Naive B cell (primary cell): Measurements from ENCODE around the gene PSEN1. TPM values are rescaled to one million over a fixed set of nuclear protein-coding genes. Genes with fewer than 3 reads are reported as not detected.
"Not testable (repeated sequence)": the region's sequence is repeated elsewhere in the genome, so short reads cannot be mapped to it uniquely, and the experiment has no call there.

ENCODE experiments used
- ATAC-seq, 2 donors: fragments of 150-1000 bp; cut with Tn5 transposase; 2 replicates each; pipeline ENCODE4 v1.10.0; 2021; ENCODE audit warnings: low read depth in 2 of 2, mild to moderate bottlenecking in 2 of 2, moderate library complexity in 2 of 2
- DNase-seq: peaks from one replicate; pipeline ENCODE4 v3.0.0; 2022
- H3K27ac Mint-ChIP-seq, 6 donors: one replicate each; pipeline ENCODE4 v1.8.0; 2020 to 2022; ENCODE audit warnings: mild to moderate bottlenecking in 6 of 6, mixed read lengths in 6 of 6, moderate library complexity in 5 of 6, inconsistent platforms in 2 of 6
- H3K27me3 Mint-ChIP-seq, 3 donors: one replicate each; pipeline ENCODE4 v1.8.0; 2021 to 2022; ENCODE audit warnings: mixed read lengths in 3 of 3, mild to moderate bottlenecking in 1 of 3
- H3K36me3 Mint-ChIP-seq, 2 donors: one replicate each; pipeline ENCODE4 v1.8.0; 2020 to 2022; ENCODE audit warnings: mixed read lengths in 2 of 2, inconsistent platforms in 1 of 2, mild to moderate bottlenecking in 1 of 2
- H3K4me1 Mint-ChIP-seq, 3 donors: one replicate each; pipeline ENCODE4 v1.8.0; 2020 to 2022; ENCODE audit warnings: mixed read lengths in 3 of 3, inconsistent platforms in 1 of 3, mild to moderate bottlenecking in 1 of 3, moderate library complexity in 1 of 3
- H3K4me3 Mint-ChIP-seq, 8 donors: one replicate each; pipeline ENCODE4 v1.8.0; 2020 to 2022; ENCODE audit warnings: mild to moderate bottlenecking in 8 of 8, mixed read lengths in 8 of 8, moderate library complexity in 8 of 8, inconsistent platforms in 2 of 8
- H3K9me3 Mint-ChIP-seq, 7 donors: one replicate each; pipeline ENCODE4 v1.8.0; 2020 to 2022; ENCODE audit warnings: mixed read lengths in 7 of 7, mild to moderate bottlenecking in 5 of 7, inconsistent platforms in 2 of 7, moderate library complexity in 1 of 7
- polyA plus RNA-seq, 6 donors: library from polyadenylated mRNA; unstranded; fragments of 300-500 nt; fragmentation: Illumina TruSeq; gene quantifications; one replicate each; pipeline ENCODE4 v1.2.3, GENCODE V29; 2021; ENCODE audit warnings: low read depth in 6 of 6

The PSEN1 gene
- polyA plus RNA-seq, 6 donors from 2014 or later, result 30.9 to 46.2 (median 36.8) TPM

DNA sequence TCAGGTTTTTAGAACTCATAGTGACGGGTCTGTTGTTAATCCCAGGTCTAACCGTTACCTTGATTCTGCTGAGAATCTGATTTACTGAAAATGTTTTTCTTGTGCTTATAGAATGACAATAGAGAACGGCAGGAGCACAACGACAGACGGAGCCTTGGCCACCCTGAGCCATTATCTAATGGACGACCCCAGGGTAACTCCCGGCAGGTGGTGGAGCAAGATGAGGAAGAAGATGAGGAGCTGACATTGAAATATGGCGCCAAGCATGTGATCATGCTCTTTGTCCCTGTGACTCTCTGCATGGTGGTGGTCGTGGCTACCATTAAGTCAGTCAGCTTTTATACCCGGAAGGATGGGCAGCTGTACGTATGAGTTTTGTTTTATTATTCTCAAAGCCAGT lies 34.4 kb downstream of the PSEN1 start:
- Mint-ChIP-seq H3K9me3 (peaks cover 0 to 1% (median 0%) of the 10 kb centered on the region in 7 donors), H3K27ac (peak overlapping the region in 1 of 6 donors; percentile 8), H3K4me1 (peaks cover 0 to 5% (median 4%) of the 10 kb centered on the region in 3 donors), H3K4me3 (peak overlapping the region in 1 of 8 donors; percentile 15), H3K27me3 (no peaks in the 10 kb centered on the region), H3K36me3 (peaks cover 16 to 38% of the 10 kb centered on the region in 2 donors)
- DNase-seq (no peak), ATAC-seq (no peak)

DNA sequence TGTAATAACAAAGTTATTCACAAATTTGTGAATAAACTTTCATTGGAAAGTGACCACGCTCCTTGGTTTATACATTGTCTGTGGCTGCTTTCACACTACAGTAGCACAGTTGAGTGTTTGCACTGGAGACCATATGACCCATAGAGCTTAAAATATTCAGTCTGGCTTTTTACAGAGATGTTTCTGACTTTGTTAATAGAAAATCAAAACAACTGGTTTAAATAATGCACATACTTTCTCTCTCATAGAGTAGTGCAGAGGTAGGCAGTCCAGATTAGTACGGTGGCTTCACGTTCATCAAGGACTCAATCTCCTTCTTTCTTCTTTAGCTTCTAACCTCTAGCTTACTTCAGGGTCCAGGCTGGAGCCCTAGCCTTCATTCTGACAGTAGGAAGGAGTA lies 36.2 kb downstream of the PSEN1 start:
- ATAC-seq (no peak), DNase-seq (no peak)
- H3K27me3 Mint-ChIP-seq, result no peaks in the 10 kb centered on the region
- H3K4me3 Mint-ChIP-seq, result no peak overlapping the region
- peak overlapping the region in 1 of 6 donors; percentile 61 for H3K27ac Mint-ChIP-seq
- peaks cover 19 to 43% of the 10 kb centered on the region in 2 donors for H3K36me3 Mint-ChIP-seq
- H3K4me1 Mint-ChIP-seq, result peaks cover 0 to 5% (median 4%) of the 10 kb centered on the region in 3 donors
- H3K9me3 Mint-ChIP-seq, result peaks cover 0 to 1% (median 0%) of the 10 kb centered on the region in 7 donors

DNA sequence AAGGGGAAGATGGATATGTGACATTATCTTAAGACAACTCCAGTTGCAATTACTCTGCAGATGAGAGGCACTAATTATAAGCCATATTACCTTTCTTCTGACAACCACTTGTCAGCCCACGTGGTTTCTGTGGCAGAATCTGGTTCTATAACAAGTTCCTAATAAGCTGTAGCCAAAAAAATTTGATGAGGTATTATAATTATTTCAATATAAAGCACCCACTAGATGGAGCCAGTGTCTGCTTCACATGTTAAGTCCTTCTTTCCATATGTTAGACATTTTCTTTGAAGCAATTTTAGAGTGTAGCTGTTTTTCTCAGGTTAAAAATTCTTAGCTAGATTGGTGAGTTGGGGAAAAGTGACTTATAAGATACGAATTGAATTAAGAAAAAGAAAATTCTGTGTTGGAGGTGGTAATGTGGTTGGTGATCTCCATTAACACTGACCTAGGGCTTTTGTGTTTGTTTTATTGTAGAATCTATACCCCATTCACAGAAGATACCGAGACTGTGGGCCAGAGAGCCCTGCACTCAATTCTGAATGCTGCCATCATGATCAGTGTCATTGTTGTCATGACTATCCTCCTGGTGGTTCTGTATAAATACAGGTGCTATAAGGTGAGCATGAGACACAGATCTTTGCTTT lies 36.9 kb downstream of the PSEN1 start:
- peak; percentile 17 for DNase-seq
- peaks cover 0 to 1% (median 0%) of the 10 kb centered on the region in 7 donors for H3K9me3 Mint-ChIP-seq

DNA sequence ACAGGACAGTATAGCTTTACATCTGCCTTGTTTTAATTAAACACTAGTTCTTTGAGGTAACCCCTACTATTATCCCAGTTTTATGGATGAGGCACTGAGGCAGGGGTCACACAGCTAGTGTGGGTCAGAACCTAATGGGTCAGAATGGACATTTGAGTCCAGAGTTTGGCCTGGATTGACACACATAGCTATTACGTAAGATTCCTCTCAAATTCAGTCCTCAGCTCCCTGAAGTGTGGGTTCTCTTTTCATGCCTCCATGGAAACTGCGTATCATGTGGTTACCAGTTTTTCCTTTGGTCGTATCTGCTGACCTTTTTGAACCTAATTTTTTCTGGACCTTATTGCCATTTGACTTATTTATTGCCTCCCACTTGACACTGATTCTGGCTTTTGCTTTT lies 40.4 kb downstream of the PSEN1 start:
- ATAC-seq (no peak), DNase-seq (no peak)
- peaks cover 15 to 21% of the 10 kb centered on the region in 2 donors for H3K36me3 Mint-ChIP-seq
- H3K27ac Mint-ChIP-seq, result peak overlapping the region in 1 of 6 donors; percentile 90
- no peaks in the 10 kb centered on the region for H3K9me3 Mint-ChIP-seq
- no peak overlapping the region for H3K4me3 Mint-ChIP-seq
- no peaks in the 10 kb centered on the region for H3K4me1 Mint-ChIP-seq
- no peaks in the 10 kb centered on the region for H3K27me3 Mint-ChIP-seq

More for the DNA sequence above, 36.9 kb downstream of the PSEN1 start:
- H3K27ac Mint-ChIP-seq, result peak overlapping the region in 3 of 6 donors; percentile 22 to 61 (median 33)
- H3K27me3 Mint-ChIP-seq, result no peaks in the 10 kb centered on the region
- H3K4me1 Mint-ChIP-seq, result peaks cover 0 to 5% (median 4%) of the 10 kb centered on the region in 3 donors
- ATAC-seq, result peak; percentile 33 to 41
- peaks cover 16 to 39% of the 10 kb centered on the region in 2 donors for H3K36me3 Mint-ChIP-seq
- H3K4me3 Mint-ChIP-seq, result no peak overlapping the region

DNA sequence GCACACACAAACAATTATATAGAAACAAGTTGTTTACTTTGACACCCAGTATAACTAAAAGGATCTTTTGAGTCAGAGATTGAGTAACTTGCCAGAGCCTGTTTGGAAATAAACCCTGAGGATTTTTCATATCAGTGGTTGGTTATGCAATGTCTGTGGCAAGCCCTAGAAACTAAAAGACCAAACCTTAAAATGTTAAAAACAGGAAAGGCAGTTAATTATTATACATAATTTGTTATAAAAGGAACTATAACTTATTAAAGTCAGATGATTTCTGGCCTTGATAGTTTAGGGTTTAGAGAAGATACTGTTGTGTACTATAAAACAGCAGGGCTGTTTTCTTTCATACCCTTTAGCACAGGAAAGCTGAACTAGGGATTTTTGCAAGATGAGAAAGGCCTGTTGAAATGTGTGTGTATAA lies 44.1 kb downstream of the PSEN1 start:
- Mint-ChIP-seq H3K9me3 (no peaks in the 10 kb centered on the region), H3K36me3 (peaks cover 11 to 13% of the 10 kb centered on the region in 2 donors), H3K27me3 (no peaks in the 10 kb centered on the region), H3K4me1 (no peaks in the 10 kb centered on the region), H3K27ac (no peak overlapping the region), H3K4me3 (no peak overlapping the region)
- no peak for DNase-seq
- ATAC-seq, result no peak

DNA sequence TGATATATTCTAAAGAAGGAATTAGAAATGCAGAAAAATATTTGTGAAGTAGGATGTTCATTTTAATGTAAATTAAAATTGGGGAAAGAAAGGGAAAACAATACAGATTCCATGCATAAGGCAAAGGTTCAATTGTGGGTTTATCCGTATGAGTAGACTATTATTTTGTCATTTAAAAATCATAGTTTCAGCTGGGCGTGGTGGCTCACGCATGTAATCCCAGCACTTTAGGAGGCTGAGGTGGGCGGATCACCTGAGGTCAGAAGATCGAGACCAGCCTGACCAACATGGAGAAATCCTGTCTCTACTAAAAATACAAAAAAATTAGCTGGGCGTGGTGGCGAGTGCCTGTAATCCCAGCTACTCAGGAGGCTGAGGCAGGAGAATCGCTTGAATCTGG lies 44.7 kb downstream of the PSEN1 start:
- H3K4me3 Mint-ChIP-seq, H3K27me3 Mint-ChIP-seq, DNase-seq, H3K4me1 Mint-ChIP-seq, ATAC-seq, H3K9me3 Mint-ChIP-seq: not testable (repeated sequence)
- Mint-ChIP-seq H3K36me3 (peaks cover 10 to 13% of the 10 kb centered on the region in 2 donors), H3K27ac (peak overlapping the region in 1 of 6 donors; percentile 10)

- ATAC-seq (no peak), DNase-seq (no peak)
- no peaks in the 10 kb centered on the region for H3K9me3 Mint-ChIP-seq
- peaks cover 0 to 11% (median 2%) of the 10 kb centered on the region in 3 donors for H3K4me1 Mint-ChIP-seq
- H3K27me3 Mint-ChIP-seq, result no peaks in the 10 kb centered on the region
- peaks cover 0 to 4% of the 10 kb centered on the region in 2 donors for H3K36me3 Mint-ChIP-seq
- no peak overlapping the region for H3K27ac Mint-ChIP-seq
- H3K4me3 Mint-ChIP-seq, result no peak overlapping the region
Observed at GRCh38 chr14:73188501-73188911, 52.2 kb downstream of the PSEN1 start.

GRCh38 chr14:73189651-73190050 lies 53.3 kb downstream of the PSEN1 start:
- ATAC-seq, result no peak
- Mint-ChIP-seq H3K27me3 (no peaks in the 10 kb centered on the region), H3K27ac (peak overlapping the region in 1 of 6 donors; percentile 49), H3K4me1 (peaks cover 0 to 11% (median 2%) of the 10 kb centered on the region in 3 donors), H3K4me3 (no peak overlapping the region), H3K9me3 (no peaks in the 10 kb centered on the region), H3K36me3 (peaks cover 0 to 4% of the 10 kb centered on the region in 2 donors)
- no peak for DNase-seq

DNA sequence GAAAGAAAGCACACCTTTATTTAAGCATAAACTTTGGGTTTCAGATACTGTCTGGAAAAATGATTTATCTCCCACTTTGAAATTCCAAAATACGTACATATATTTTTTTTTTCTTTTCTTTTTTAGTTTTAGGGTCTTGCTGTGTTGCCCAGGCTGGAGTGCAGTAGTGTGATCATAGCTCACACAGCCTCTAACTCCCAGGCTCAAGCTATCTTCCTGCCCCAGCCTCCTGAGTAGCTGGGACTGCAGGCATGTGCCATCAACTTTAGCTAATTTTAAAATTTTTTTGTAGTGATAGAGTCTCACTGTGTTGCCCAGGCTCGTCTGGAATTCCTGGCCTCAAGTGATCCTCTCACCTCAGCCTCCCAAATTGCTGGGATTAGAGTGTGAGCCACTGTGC lies 55.1 kb downstream of the PSEN1 start:
- ATAC-seq, result no peak
- H3K36me3 Mint-ChIP-seq, result peaks cover 0 to 12% of the 10 kb centered on the region in 2 donors
- H3K27ac Mint-ChIP-seq, result no peak overlapping the region
- DNase-seq, result no peak
- no peak overlapping the region for H3K4me3 Mint-ChIP-seq
- H3K27me3 Mint-ChIP-seq, result no peaks in the 10 kb centered on the region
- H3K4me1 Mint-ChIP-seq, result peaks cover 0 to 11% (median 2%) of the 10 kb centered on the region in 3 donors
- no peaks in the 10 kb centered on the region for H3K9me3 Mint-ChIP-seq

- not testable (repeated sequence) for H3K27ac Mint-ChIP-seq, DNase-seq, H3K4me3 Mint-ChIP-seq, H3K9me3 Mint-ChIP-seq, H3K27me3 Mint-ChIP-seq, ATAC-seq
- H3K4me1 Mint-ChIP-seq, result peaks cover 2 to 11% (median 4%) of the 10 kb centered on the region in 3 donors
- H3K36me3 Mint-ChIP-seq, result peaks cover 9 to 17% of the 10 kb centered on the region in 2 donors
Observed at GRCh38 chr14:73194306-73194705, 58.0 kb downstream of the PSEN1 start.

- Mint-ChIP-seq H3K4me1 (peaks cover 0 to 4% (median 0%) of the 10 kb centered on the region in 3 donors), H3K36me3 (peaks cover 17 to 27% of the 10 kb centered on the region in 2 donors), H3K9me3 (peaks cover 0 to 2% (median 0%) of the 10 kb centered on the region in 7 donors), H3K4me3 (no peak overlapping the region), H3K27me3 (no peaks in the 10 kb centered on the region), H3K27ac (peak overlapping the region in 1 of 6 donors; percentile 1)
- DNase-seq (no peak), ATAC-seq (no peak)
Observed at GRCh38 chr14:73198253-73198652, 61.9 kb downstream of the PSEN1 start.

- Mint-ChIP-seq H3K9me3 (peaks cover 0 to 3% (median 1%) of the 10 kb centered on the region in 7 donors), H3K36me3 (peaks cover 37 to 49% of the 10 kb centered on the region in 2 donors), H3K4me1 (peaks cover 0 to under 1% (median 0%) of the 10 kb centered on the region in 3 donors), H3K27ac (no peak overlapping the region), H3K4me3 (no peak overlapping the region), H3K27me3 (no peaks in the 10 kb centered on the region)
- ATAC-seq, result no peak
- DNase-seq, result no peak
Observed at GRCh38 chr14:73203527-73203926, 67.2 kb downstream of the PSEN1 start.

- H3K27ac Mint-ChIP-seq, result no peak overlapping the region
- H3K36me3 Mint-ChIP-seq, result peaks cover 26 to 35% of the 10 kb centered on the region in 2 donors
- no peaks in the 10 kb centered on the region for H3K4me1 Mint-ChIP-seq
- DNase-seq (no peak), ATAC-seq (no peak)
- H3K27me3 Mint-ChIP-seq, result no peaks in the 10 kb centered on the region
- H3K9me3 Mint-ChIP-seq, result peaks cover 0 to 3% (median 0%) of the 10 kb centered on the region in 7 donors
- H3K4me3 Mint-ChIP-seq, result no peak overlapping the region
Observed at GRCh38 chr14:73207615-73208014, 71.3 kb downstream of the PSEN1 start.

DNA sequence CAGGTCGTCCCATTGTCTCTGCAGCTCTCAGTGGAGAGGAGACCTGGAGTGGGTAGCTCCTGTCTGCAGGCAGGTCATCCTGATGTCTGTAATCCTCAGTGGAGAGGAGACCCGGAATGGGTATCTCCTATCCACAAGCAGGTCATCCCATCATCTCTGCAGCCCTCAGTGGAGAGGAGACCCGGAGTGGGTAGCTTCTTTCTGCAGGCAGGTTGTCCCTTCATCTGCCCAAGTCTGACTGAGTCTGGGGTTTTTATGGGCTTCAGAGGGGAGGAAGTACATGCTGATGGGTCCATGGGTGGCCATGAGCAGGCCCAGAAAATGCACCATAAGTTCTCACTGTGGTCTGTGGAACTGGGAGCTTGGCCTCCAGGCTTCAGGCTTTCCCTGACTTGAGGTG lies 72.1 kb downstream of the PSEN1 start:
- H3K4me3 Mint-ChIP-seq, result no peak overlapping the region
- ATAC-seq (no peak), DNase-seq (no peak)
- no peaks in the 10 kb centered on the region for H3K4me1 Mint-ChIP-seq
- peaks cover 0 to 3% (median 0%) of the 10 kb centered on the region in 7 donors for H3K9me3 Mint-ChIP-seq
- no peak overlapping the region for H3K27ac Mint-ChIP-seq
- peaks cover 26 to 40% of the 10 kb centered on the region in 2 donors for H3K36me3 Mint-ChIP-seq
- H3K27me3 Mint-ChIP-seq, result no peaks in the 10 kb centered on the region
